ENCODE measurements around the gene PAQR4. TPM values are rescaled to one million over a fixed set of nuclear protein-coding genes. Genes with fewer than 3 reads are reported as not detected.

PAQR4 gene
- total RNA-seq, 2 experiments from 2014 or later: 29.4 to 30.4 TPM

GRCh38 chr16:2934450-2934849 is 34.7 kb upstream of the PAQR4 start:
- no peak for ATAC-seq
- CTCF ChIA-PET: interaction anchor here (1.5 kb wide), 1 partner anchor 7 kb away, joined by 5 read pairs; no protein-coding TSS in a partner anchor
- intact Hi-C loops (cut with micrococcal nuclease): no loop called here
- H3K4me3 Mint-ChIP-seq: no peak overlapping the region
- H3K9me3 Mint-ChIP-seq: no peaks in the 10 kb centered on the region
- no peak overlapping the region for H3K27ac Mint-ChIP-seq
- peaks cover 8% of the 10 kb centered on the region for H3K36me3 Mint-ChIP-seq (ENCODE audit: low read depth)
- no peaks in the 10 kb centered on the region for H3K27me3 Mint-ChIP-seq
- DNase-seq: no peak
- H3K4me1 Mint-ChIP-seq (ENCODE audit: low read depth): peaks cover 5% of the 10 kb centered on the region
- POLR2A ChIA-PET: no interaction called here
- no peak for TF ChIP-seq CTCF (IDR thresholded peaks at IDR 0.05)

- Mint-ChIP-seq H3K9me3 (no peaks in the 10 kb centered on the region), H3K4me3 (no peak overlapping the region), H3K27ac (no peak overlapping the region), H3K4me1 (ENCODE audit: low read depth) (peaks cover 5% of the 10 kb centered on the region), H3K36me3 (ENCODE audit: low read depth) (peaks cover 11% of the 10 kb centered on the region), H3K27me3 (no peaks in the 10 kb centered on the region)
- ChIA-PET CTCF (no interaction called here), POLR2A (no interaction called here)
- no peak for DNase-seq
- ATAC-seq: no peak
- no peak for TF ChIP-seq CTCF (IDR thresholded peaks at IDR 0.05)
- intact Hi-C loops (cut with micrococcal nuclease): no loop called here
These were observed 32.6 kb upstream of the PAQR4 start for GRCh38 chr16:2936436-2937011.

DNA sequence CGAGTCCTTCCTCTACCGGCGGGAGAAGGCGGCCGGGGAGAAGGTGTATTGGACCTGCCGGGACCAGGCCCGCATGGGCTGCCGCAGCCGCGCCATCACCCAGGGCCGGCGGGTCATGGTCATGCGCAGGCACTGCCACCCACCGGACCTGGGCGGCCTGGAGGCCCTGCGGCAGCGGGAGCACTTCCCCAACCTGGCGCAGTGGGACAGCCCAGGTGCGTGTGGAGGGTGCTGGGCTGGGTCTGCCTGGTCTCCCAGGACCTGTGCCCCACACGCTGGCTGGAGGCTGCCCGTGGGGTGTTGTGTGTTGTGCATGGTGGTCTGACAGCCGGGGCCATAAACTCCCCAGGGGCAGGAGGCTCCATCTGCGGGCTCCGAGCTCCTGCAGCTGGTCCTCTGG is 32.0 kb upstream of the PAQR4 start:
- POLR2A ChIA-PET: no interaction called here
- ATAC-seq (no peak), DNase-seq (no peak)
- intact Hi-C loops (cut with micrococcal nuclease): no loop called here
- no peak for TF ChIP-seq CTCF (IDR thresholded peaks at IDR 0.05)
- H3K36me3 Mint-ChIP-seq (ENCODE audit: low read depth): peaks cover 11% of the 10 kb centered on the region
- H3K4me1 Mint-ChIP-seq (ENCODE audit: low read depth): peaks cover 5% of the 10 kb centered on the region
- no peak overlapping the region for H3K27ac Mint-ChIP-seq
- H3K4me3 Mint-ChIP-seq: no peak overlapping the region
- no peaks in the 10 kb centered on the region for H3K27me3 Mint-ChIP-seq
- H3K9me3 Mint-ChIP-seq: no peaks in the 10 kb centered on the region
- CTCF ChIA-PET: no interaction called here

DNA sequence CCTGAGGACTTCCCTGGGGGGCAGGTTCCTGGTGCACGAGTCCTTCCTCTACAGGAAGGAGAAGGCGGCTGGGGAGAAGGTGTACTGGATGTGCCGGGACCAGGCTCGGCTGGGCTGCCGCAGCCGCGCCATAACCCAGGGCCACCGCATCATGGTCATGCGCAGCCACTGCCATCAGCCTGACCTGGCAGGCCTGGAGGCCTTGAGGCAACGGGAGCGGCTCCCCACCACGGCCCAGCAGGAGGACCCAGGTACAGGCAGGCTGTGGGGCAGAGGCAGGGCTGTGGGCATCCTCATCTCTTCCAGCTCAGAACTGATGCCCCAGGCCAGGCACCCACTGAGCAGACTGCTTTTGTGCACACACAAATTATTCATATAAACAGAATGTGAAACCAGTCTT is 30.9 kb upstream of the PAQR4 start:
- ChIA-PET POLR2A (no interaction called here), CTCF (no interaction called here)
- H3K36me3 Mint-ChIP-seq (ENCODE audit: low read depth): peaks cover 11% of the 10 kb centered on the region
- DNase-seq: no peak
- no peak for TF ChIP-seq CTCF (IDR thresholded peaks at IDR 0.05)
- intact Hi-C loops (cut with micrococcal nuclease): no loop called here
- H3K4me1 Mint-ChIP-seq (ENCODE audit: low read depth): peaks cover 5% of the 10 kb centered on the region
- H3K4me3 Mint-ChIP-seq: no peak overlapping the region
- H3K27ac Mint-ChIP-seq: no peak overlapping the region
- no peaks in the 10 kb centered on the region for H3K27me3 Mint-ChIP-seq
- no peak for ATAC-seq
- H3K9me3 Mint-ChIP-seq: no peaks in the 10 kb centered on the region

- H3K9me3 Mint-ChIP-seq: no peaks in the 10 kb centered on the region
- H3K27me3 Mint-ChIP-seq: no peaks in the 10 kb centered on the region
- H3K36me3 Mint-ChIP-seq (ENCODE audit: low read depth): peaks cover 11% of the 10 kb centered on the region
- ATAC-seq (no peak), DNase-seq (no peak)
- ChIA-PET POLR2A (interaction anchor here (0.7 kb wide), 1 partner anchor 414 kb away, joined by 3 read pairs; no protein-coding TSS in a partner anchor), CTCF (interaction anchor here (2.2 to 2.6 kb wide), 2 partner anchors 13 to 15 kb away, joined by 5 to 14 read pairs; no protein-coding TSS in a partner anchor)
- peaks cover 5% of the 10 kb centered on the region for H3K4me1 Mint-ChIP-seq (ENCODE audit: low read depth)
- no peak overlapping the region for H3K27ac Mint-ChIP-seq
- no peak overlapping the region for H3K4me3 Mint-ChIP-seq
- no peak for TF ChIP-seq CTCF (IDR thresholded peaks at IDR 0.05)
- intact Hi-C loops (cut with micrococcal nuclease): no loop called here
These were observed 29.2 kb upstream of the PAQR4 start for GRCh38 chr16:2939968-2940367.
